Measurements from ENCODE around the gene KIR2DL1. TPM values are rescaled to one million over a fixed set of nuclear protein-coding genes. Genes with fewer than 3 reads are reported as not detected.

KIR2DL1 gene
- total RNA-seq, 1 experiment from 2014 or later, result not detected

DNA sequence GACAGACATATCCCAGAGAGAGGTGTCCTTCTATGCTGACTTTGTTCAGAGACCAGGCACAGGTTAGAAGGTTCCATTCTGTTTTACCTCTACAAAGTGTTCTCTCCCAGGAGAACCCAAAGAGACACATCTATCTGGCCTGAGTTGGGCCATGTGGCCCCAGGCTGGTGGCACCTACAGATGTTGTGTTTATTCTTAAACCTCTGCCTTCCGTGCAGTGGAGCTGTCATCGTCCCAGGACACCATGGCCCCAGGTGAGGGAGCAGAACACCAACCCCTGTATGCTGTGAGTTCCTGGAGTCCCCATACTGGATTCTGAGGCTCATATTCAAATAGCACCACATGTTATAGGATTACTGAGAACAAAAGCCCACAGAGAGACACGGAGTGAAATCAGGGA, 41.4 kb upstream of the KIR2DL1 start:
- DNase-seq (ENCODE audit: low spot score) (no peak), ATAC-seq (no peak)
- CTCF ChIA-PET, result no interaction called here
- POLR2A ChIA-PET, result no interaction called here
- Mint-ChIP-seq H3K27me3 (ENCODE audit: low read depth) (peaks cover 22% of the 10 kb centered on the region), H3K9me3 (peaks cover 95% of the 10 kb centered on the region), H3K4me1 (no peaks in the 10 kb centered on the region), H3K4me3 (no peak overlapping the region), H3K36me3 (peaks cover 75% of the 10 kb centered on the region), H3K27ac (no peak overlapping the region)
- TF ChIP-seq SP1 (CRISPR knock-in tag; conservative IDR thresholded peaks at IDR 0.05) (no peak), ESRRA (CRISPR knock-in tag; IDR thresholded peaks at IDR 0.05; ENCODE audit: borderline replicate concordance) (no peak), MYBL2 (CRISPR knock-in tag; IDR thresholded peaks at IDR 0.05) (no peak), ZNF423 (CRISPR knock-in tag; IDR thresholded peaks at IDR 0.05) (no peak), IRF2 (CRISPR knock-in tag; IDR thresholded peaks at IDR 0.05; ENCODE audit: borderline replicate concordance, low read depth) (no peak), FOXK1 (CRISPR knock-in tag; IDR thresholded peaks at IDR 0.05) (no peak)
- TF ChIP-seq, protein P1, sequence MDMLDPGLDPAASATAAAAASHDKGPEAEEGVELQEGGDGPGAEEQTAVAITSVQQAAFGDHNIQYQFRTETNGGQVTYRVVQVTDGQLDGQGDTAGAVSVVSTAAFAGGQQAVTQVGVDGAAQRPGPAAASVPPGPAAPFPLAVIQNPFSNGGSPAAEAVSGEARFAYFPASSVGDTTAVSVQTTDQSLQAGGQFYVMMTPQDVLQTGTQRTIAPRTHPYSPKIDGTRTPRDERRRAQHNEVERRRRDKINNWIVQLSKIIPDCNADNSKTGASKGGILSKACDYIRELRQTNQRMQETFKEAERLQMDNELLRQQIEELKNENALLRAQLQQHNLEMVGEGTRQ (CRISPR knock-in tag; IDR thresholded peaks at IDR 0.05), result no peak
- TF ChIP-seq, protein P2, sequence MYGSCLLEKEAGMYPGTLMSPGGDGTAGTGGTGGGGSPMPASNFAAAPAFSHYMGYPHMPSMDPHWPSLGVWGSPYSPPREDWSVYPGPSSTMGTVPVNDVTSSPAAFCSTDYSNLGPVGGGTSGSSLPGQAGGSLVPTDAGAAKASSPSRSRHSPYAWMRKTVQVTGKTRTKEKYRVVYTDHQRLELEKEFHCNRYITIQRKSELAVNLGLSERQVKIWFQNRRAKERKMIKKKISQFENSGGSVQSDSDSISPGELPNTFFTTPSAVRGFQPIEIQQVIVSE (CRISPR knock-in tag; IDR thresholded peaks at IDR 0.05; ENCODE audit: borderline replicate concordance), result no peak

DNA sequence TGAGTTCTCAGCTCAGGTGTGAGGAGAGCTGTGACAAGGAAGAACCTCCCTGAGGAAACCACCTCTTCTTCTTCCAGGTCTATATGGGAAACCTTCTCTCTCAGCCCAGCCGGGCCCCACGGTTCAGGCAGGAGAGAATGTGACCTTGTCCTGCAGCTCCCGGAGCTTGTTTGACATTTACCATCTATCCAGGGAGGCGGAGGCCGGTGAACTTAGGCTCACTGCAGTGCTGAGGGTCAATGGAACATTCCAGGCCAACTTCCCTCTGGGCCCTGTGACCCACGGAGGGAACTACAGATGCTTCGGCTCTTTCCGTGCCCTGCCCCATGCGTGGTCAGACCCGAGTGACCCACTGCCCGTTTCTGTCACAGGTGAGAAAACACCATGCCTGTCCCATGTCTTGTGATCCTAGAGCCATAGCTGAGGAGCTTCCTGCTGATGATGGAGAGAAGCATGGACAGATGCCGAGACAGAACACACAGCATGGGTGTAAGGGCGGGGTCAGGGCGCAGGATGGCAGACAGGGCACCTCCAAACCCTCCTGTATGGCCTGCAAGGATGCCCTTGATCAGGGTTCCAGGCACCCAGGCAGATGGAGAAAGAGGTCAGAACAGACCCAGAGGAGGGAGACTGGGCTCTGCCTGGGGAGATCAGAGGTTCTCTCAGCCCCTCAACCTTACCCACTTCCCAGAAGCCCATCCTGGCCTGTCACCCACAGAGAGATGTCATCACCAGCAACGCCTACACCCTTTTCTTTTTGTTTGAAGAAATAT, 40.0 kb upstream of the KIR2DL1 start:
- DNase-seq (ENCODE audit: low spot score) (no peak), ATAC-seq (no peak)
- peaks cover 94% of the 10 kb centered on the region for H3K9me3 Mint-ChIP-seq
- peaks cover 27% of the 10 kb centered on the region for H3K27me3 Mint-ChIP-seq (ENCODE audit: low read depth)
- ChIA-PET POLR2A (no interaction called here), CTCF (no interaction called here)
- H3K27ac Mint-ChIP-seq, result no peak overlapping the region
- no peaks in the 10 kb centered on the region for H3K4me1 Mint-ChIP-seq
- H3K4me3 Mint-ChIP-seq, result no peak overlapping the region
- TF ChIP-seq, protein P3, sequence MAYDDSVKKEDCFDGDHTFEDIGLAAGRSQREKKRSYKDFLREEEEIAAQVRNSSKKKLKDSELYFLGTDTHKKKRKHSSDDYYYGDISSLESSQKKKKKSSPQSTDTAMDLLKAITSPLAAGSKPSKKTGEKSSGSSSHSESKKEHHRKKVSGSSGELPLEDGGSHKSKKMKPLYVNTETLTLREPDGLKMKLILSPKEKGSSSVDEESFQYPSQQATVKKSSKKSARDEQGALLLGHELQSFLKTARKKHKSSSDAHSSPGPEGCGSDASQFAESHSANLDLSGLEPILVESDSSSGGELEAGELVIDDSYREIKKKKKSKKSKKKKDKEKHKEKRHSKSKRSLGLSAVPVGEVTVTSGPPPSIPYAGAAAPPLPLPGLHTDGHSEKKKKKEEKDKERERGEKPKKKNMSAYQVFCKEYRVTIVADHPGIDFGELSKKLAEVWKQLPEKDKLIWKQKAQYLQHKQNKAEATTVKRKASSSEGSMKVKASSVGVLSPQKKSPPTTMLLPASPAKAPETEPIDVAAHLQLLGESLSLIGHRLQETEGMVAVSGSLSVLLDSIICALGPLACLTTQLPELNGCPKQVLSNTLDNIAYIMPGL (CRISPR knock-in tag; IDR thresholded peaks at IDR 0.05), result no peak
- TF ChIP-seq, protein P4, sequence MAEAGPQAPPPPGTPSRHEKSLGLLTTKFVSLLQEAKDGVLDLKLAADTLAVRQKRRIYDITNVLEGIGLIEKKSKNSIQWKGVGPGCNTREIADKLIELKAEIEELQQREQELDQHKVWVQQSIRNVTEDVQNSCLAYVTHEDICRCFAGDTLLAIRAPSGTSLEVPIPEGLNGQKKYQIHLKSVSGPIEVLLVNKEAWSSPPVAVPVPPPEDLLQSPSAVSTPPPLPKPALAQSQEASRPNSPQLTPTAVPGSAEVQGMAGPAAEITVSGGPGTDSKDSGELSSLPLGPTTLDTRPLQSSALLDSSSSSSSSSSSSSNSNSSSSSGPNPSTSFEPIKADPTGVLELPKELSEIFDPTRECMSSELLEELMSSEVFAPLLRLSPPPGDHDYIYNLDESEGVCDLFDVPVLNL (CRISPR knock-in tag; IDR thresholded peaks at IDR 0.05; ENCODE audit: borderline replicate concordance, low read depth), result no peak
- TF ChIP-seq, protein P1 (CRISPR knock-in tag; IDR thresholded peaks at IDR 0.05), result no peak
- TF ChIP-seq, protein P5, sequence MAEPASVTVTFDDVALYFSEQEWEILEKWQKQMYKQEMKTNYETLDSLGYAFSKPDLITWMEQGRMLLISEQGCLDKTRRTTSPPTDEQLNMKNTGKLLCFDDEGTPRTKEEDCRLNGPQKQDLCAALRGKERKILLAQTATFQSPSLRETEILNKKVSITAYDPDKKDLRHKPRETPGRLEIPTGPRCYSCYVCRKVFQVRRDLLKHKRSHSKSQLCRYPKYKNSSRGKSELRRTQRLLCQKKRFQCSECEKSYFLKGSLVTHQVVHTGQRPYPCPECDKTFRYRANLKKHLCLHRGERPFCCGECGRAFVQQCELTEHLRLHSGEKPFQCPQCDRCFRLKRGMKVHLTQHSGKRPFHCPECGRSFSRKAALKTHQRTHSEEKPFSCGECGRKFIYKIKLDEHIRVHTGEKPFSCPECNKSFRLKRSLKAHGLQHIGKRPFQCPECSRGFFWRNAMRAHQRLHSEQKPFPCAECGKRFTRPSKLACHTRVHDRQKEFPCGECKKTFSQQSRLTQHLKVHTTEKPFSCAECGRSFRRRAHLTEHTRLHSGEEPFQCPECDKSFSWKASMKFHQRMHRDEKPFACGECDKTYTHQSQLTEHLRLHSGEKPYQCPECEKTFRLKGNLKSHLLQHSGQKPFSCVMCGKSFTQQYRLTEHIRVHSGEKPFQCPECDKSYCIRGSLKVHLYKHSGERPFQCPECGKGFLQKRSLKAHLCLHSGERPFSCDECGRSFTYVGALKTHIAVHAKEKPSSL (CRISPR knock-in tag; conservative IDR thresholded peaks at IDR 0.05), result no peak
- TF ChIP-seq OVOL2 (CRISPR knock-in tag; IDR thresholded peaks at IDR 0.05; ENCODE audit: borderline replicate concordance), result no peak
- peaks cover 75% of the 10 kb centered on the region for H3K36me3 Mint-ChIP-seq

DNA sequence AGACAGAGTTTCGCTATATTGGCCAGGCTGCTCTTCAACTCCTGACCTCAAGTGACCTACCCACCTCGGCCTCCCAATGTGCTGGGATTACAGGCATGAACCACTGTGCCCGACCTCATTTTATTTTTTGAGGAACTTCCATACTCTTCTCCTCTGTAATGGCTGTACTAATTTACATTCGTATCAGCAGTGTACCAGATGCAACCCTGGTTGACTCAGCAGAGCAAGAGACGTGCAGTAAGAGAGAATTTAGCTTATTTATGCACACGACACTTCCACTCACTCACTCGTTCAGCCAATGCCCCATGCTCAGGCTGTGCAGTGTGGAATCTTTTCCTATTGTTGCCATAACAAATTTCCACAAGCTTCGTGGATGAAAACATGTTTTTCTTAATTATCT, 38.4 kb upstream of the KIR2DL1 start:
- peaks cover 69% of the 10 kb centered on the region for H3K36me3 Mint-ChIP-seq
- ChIA-PET CTCF (no interaction called here), POLR2A (no interaction called here)
- ATAC-seq (no peak), DNase-seq (ENCODE audit: low spot score) (no peak)
- no peak overlapping the region for H3K27ac Mint-ChIP-seq
- H3K27me3 Mint-ChIP-seq (ENCODE audit: low read depth), result peaks cover 30% of the 10 kb centered on the region
- no peak overlapping the region for H3K4me3 Mint-ChIP-seq
- peaks cover 93% of the 10 kb centered on the region for H3K9me3 Mint-ChIP-seq
- no peaks in the 10 kb centered on the region for H3K4me1 Mint-ChIP-seq
- TF ChIP-seq, protein P6, sequence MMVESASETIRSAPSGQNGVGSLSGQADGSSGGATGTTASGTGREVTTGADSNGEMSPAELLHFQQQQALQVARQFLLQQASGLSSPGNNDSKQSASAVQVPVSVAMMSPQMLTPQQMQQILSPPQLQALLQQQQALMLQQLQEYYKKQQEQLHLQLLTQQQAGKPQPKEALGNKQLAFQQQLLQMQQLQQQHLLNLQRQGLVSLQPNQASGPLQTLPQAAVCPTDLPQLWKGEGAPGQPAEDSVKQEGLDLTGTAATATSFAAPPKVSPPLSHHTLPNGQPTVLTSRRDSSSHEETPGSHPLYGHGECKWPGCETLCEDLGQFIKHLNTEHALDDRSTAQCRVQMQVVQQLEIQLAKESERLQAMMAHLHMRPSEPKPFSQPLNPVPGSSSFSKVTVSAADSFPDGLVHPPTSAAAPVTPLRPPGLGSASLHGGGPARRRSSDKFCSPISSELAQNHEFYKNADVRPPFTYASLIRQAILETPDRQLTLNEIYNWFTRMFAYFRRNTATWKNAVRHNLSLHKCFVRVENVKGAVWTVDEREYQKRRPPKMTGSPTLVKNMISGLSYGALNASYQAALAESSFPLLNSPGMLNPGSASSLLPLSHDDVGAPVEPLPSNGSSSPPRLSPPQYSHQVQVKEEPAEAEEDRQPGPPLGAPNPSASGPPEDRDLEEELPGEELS (CRISPR knock-in tag; IDR thresholded peaks at IDR 0.05), result no peak
- TF ChIP-seq, protein P7, sequence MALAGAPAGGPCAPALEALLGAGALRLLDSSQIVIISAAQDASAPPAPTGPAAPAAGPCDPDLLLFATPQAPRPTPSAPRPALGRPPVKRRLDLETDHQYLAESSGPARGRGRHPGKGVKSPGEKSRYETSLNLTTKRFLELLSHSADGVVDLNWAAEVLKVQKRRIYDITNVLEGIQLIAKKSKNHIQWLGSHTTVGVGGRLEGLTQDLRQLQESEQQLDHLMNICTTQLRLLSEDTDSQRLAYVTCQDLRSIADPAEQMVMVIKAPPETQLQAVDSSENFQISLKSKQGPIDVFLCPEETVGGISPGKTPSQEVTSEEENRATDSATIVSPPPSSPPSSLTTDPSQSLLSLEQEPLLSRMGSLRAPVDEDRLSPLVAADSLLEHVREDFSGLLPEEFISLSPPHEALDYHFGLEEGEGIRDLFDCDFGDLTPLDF (CRISPR knock-in tag; IDR thresholded peaks at IDR 0.05), result no peak
- TF ChIP-seq ZNF219 (CRISPR knock-in tag; IDR thresholded peaks at IDR 0.05; ENCODE audit: borderline replicate concordance) (no peak), ZNF232 (CRISPR knock-in tag; IDR thresholded peaks at IDR 0.05) (no peak)
- TF ChIP-seq, protein P8, sequence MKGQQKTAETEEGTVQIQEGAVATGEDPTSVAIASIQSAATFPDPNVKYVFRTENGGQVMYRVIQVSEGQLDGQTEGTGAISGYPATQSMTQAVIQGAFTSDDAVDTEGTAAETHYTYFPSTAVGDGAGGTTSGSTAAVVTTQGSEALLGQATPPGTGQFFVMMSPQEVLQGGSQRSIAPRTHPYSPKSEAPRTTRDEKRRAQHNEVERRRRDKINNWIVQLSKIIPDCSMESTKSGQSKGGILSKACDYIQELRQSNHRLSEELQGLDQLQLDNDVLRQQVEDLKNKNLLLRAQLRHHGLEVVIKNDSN (CRISPR knock-in tag; IDR thresholded peaks at IDR 0.05), result no peak

Data from WTC11 (cell line).